Trophoblast cell (in vitro differentiated cells and primary cell): ENCODE measurements around the gene WNT9B.
A peak's percentile ranks its signal among the peaks of the same experiment; 100 is the strongest.

Experiments
- DNase-seq, 2 donors: peaks; one replicate each; pipeline ENCODE4 v3.0.0-alpha.2; 2016
- H2AFZ ChIP-seq: 2 replicates; pipeline ENCODE4 v1.6.1; 2013; ENCODE audit warnings: low read length, moderate library complexity, mild to moderate bottlenecking; ENCODE audit not compliant: insufficient read depth, poor library complexity
- H2AK5ac ChIP-seq: 2 replicates; pipeline ENCODE4 v1.6.1; 2013; ENCODE audit warnings: mild to moderate bottlenecking, low read length
- H2BK120ac ChIP-seq: 2 replicates; pipeline ENCODE4 v1.6.1; 2013; ENCODE audit warnings: low read length, mild to moderate bottlenecking, moderate library complexity; ENCODE audit not compliant: insufficient read depth, poor library complexity
- H2BK12ac ChIP-seq: 2 replicates; pipeline ENCODE4 v1.6.1; 2013; ENCODE audit warnings: mild to moderate bottlenecking, low read length, moderate library complexity
- H2BK5ac ChIP-seq: 2 replicates; pipeline ENCODE4 v1.6.1; 2013; ENCODE audit warnings: low read length, low read depth, moderate library complexity, mild to moderate bottlenecking; ENCODE audit not compliant: poor library complexity
- H3K14ac ChIP-seq: 2 replicates; pipeline ENCODE4 v1.6.1; 2013; ENCODE audit warnings: mild to moderate bottlenecking, low read length
- H3K18ac ChIP-seq: 2 replicates; pipeline ENCODE4 v1.6.1; 2013; ENCODE audit warnings: mild to moderate bottlenecking, low read length
- H3K23ac ChIP-seq: 2 replicates; pipeline ENCODE4 v1.6.1; 2013; ENCODE audit warnings: low read length
- H3K27ac ChIP-seq: 2 replicates; pipeline ENCODE4 v1.5.1; 2013; ENCODE audit warnings: low read depth, mild to moderate bottlenecking, inconsistent platforms, low read length, moderate library complexity
- H3K27me3 ChIP-seq: 2 replicates; pipeline ENCODE4 v1.6.1; 2013; ENCODE audit warnings: inconsistent platforms, mild to moderate bottlenecking, low read length, moderate library complexity; ENCODE audit not compliant: insufficient read depth
- H3K36me3 ChIP-seq, 2 experiments: 1 replicate in 1 of 2; 2 replicates in 1 of 2; pipeline ENCODE4 v1.6.1; 2013; ENCODE audit warnings: low read length in 2 of 2, mild to moderate bottlenecking in 2 of 2, moderate library complexity in 1 of 2; ENCODE audit not compliant: insufficient read depth in 2 of 2, control insufficient read depth in 1 of 2
- H3K4ac ChIP-seq: 2 replicates; pipeline ENCODE4 v1.6.1; 2013; ENCODE audit warnings: low read depth, mild to moderate bottlenecking, low read length, moderate library complexity
- H3K4me1 ChIP-seq, 2 experiments: 1 replicate in 1 of 2; 2 replicates in 1 of 2; pipeline ENCODE4 v1.6.1; 2013; ENCODE audit warnings: low read length in 2 of 2, mild to moderate bottlenecking in 2 of 2, moderate library complexity in 1 of 2; ENCODE audit not compliant: insufficient read depth in 2 of 2, control insufficient read depth in 1 of 2
- H3K4me2 ChIP-seq: 2 replicates; pipeline ENCODE4 v1.6.1; 2013; ENCODE audit warnings: inconsistent platforms, mild to moderate bottlenecking, low read length, moderate library complexity
- H3K4me3 ChIP-seq: 2 replicates; pipeline ENCODE4 v1.5.1; 2013; ENCODE audit warnings: mild to moderate bottlenecking, low read depth, low read length, inconsistent platforms
- H3K79me1 ChIP-seq: one replicate; pipeline ENCODE4 v1.6.1; 2013; ENCODE audit warnings: low read length
- H3K79me2 ChIP-seq: 2 replicates; pipeline ENCODE4 v1.6.1; 2013; ENCODE audit warnings: low read length, mild to moderate bottlenecking; ENCODE audit not compliant: control insufficient read depth, insufficient read depth, poor library complexity
- H3K9ac ChIP-seq: 2 replicates; pipeline ENCODE4 v1.6.1; 2013; ENCODE audit warnings: mild to moderate bottlenecking, low read length
- H3K9me3 ChIP-seq: 2 replicates; pipeline ENCODE4 v1.6.1; 2013; ENCODE audit warnings: low read depth, mild to moderate bottlenecking, control low read depth, inconsistent platforms, low read length; ENCODE audit not compliant: insufficient read depth
- H4K12ac ChIP-seq: 2 replicates; pipeline ENCODE4 v1.6.1; 2013; ENCODE audit warnings: low read depth, mild to moderate bottlenecking, low read length, moderate library complexity
- H4K8ac ChIP-seq: 2 replicates; pipeline ENCODE4 v1.6.1; 2013; ENCODE audit warnings: low read depth, mild to moderate bottlenecking, low read length, moderate library complexity
- H4K91ac ChIP-seq: one replicate; pipeline ENCODE4 v1.6.1; 2013; ENCODE audit warnings: low read depth, mild to moderate bottlenecking, low read length, moderate library complexity
- WGBS: extraction: QIAGEN DNeasy Blood & Tissue Kit; methylation state at CpG from one replicate; pipeline ENCODE4 v1.1.7; 2013; ENCODE audit warnings: missing lambda C conversion rate; ENCODE audit not compliant: insufficient read length, insufficient coverage; ENCODE audit errors: extremely low coverage; 5-methylcytosine and 5-hydroxymethylcytosine counted together

The WNT9B gene

DNA sequence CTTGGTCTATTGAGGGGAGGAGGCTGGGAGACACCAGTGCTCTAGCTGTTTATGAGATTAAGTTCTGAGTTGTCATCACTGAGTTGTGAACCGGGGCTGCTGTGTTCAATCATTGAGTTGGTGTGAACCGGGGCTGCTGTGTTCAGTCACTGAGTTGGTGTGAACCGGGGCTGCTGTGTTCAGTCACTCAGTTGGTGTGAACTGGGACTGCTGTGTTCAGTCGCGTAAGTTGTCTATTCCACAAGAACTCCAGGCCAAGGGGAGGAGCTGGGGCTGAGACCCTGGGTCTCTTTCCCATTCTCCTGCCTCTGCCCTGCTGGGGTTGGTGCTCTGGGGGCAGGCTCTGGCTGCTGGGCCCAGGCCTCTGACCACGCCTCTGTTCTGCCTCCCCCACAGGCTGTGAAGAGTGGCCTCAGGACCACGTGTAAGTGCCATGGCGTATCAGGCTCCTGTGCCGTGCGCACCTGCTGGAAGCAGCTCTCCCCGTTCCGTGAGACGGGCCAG, 24.5 kb downstream of the WNT9B start:
- no peak overlapping the region for H3K14ac ChIP-seq
- no CpG with 5 or more reads among the region's 13 CpGs for WGBS
- H2AK5ac ChIP-seq: no peak overlapping the region

GRCh38 chr17:46876353-46876887, 25.0 kb downstream of the WNT9B start:
- no peak overlapping the region for H4K12ac ChIP-seq
- H3K27ac ChIP-seq: no peak overlapping the region
- H3K4me1 ChIP-seq: no peaks in the 10 kb centered on the region
- no peak overlapping the region for H3K9ac ChIP-seq
- DNase-seq: peak; percentile 49 to 77
- H2BK12ac ChIP-seq: no peak overlapping the region
- no peak overlapping the region for H3K18ac ChIP-seq
- no peak overlapping the region for H3K4me2 ChIP-seq
- no peaks in the 10 kb centered on the region for H3K79me2 ChIP-seq
- no peak overlapping the region for H2AK5ac ChIP-seq
- H2BK120ac ChIP-seq: no peak overlapping the region
- no peaks in the 10 kb centered on the region for H3K79me1 ChIP-seq
- no peak overlapping the region for H4K91ac ChIP-seq
- no peak overlapping the region for H2BK5ac ChIP-seq
- no peak overlapping the region for H4K8ac ChIP-seq
- H3K23ac ChIP-seq: no peak overlapping the region
- peaks cover 41 to 47% of the 10 kb centered on the region in 2 experiments for H3K36me3 ChIP-seq
- H3K27me3 ChIP-seq: no peaks in the 10 kb centered on the region
- peak overlapping the region; percentile 28 for H3K4me3 ChIP-seq
- no peak overlapping the region for H2AFZ ChIP-seq
- no CpG with 5 or more reads among the region's 12 CpGs for WGBS
- no peak overlapping the region for H3K4ac ChIP-seq
- peaks cover 6% of the 10 kb centered on the region for H3K9me3 ChIP-seq
- no peak overlapping the region for H3K14ac ChIP-seq

More for the DNA sequence above, 24.5 kb downstream of the WNT9B start:
- Histone ChIP-seq H3K27ac (no peak overlapping the region), H3K9ac (no peak overlapping the region), H3K4me1 (no peaks in the 10 kb centered on the region), H2BK120ac (no peak overlapping the region), H2BK12ac (no peak overlapping the region), H3K18ac (no peak overlapping the region), H3K4me2 (no peak overlapping the region), H4K8ac (no peak overlapping the region), H2BK5ac (no peak overlapping the region), H4K12ac (no peak overlapping the region), H3K79me2 (no peaks in the 10 kb centered on the region), H3K27me3 (no peaks in the 10 kb centered on the region), H2AFZ (no peak overlapping the region), H3K4me3 (peak overlapping the region; percentile 28), H3K4ac (no peak overlapping the region), H3K36me3 (peaks cover 41 to 47% of the 10 kb centered on the region in 2 experiments), H3K79me1 (no peaks in the 10 kb centered on the region), H4K91ac (no peak overlapping the region), H3K9me3 (peaks cover 6% of the 10 kb centered on the region), H3K23ac (no peak overlapping the region)
- DNase-seq: no peak

DNA sequence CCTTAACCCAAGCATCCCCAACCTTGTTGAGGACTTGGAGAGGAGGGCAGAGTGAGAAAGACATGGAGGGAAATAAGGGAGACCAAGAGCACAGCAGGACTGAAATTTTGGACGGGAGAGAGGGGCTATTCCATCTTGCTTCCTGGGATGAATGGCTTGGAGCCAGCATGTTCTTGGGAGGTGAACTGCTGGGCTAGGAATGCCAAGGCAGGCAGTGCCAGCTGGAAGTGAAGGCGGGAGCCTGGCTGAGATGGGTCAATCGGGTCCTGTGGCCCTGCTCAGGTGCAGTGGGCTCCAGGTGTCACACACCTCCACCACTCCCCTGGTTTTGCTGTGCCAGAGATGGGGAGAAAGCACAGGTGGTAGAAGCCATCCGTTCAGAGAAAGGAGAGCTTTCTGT, 25.5 kb downstream of the WNT9B start:
- DNase-seq: no peak
- Histone ChIP-seq H4K91ac (no peak overlapping the region), H3K4me1 (no peaks in the 10 kb centered on the region), H3K9ac (no peak overlapping the region), H3K79me1 (no peaks in the 10 kb centered on the region), H3K27ac (no peak overlapping the region), H2BK12ac (no peak overlapping the region), H2BK120ac (no peak overlapping the region), H3K4ac (no peak overlapping the region), H3K14ac (no peak overlapping the region), H2AFZ (no peak overlapping the region), H2AK5ac (no peak overlapping the region), H4K12ac (no peak overlapping the region), H3K9me3 (peaks cover 6% of the 10 kb centered on the region), H3K4me3 (no peak overlapping the region), H3K23ac (no peak overlapping the region), H3K27me3 (no peaks in the 10 kb centered on the region), H4K8ac (no peak overlapping the region), H3K18ac (no peak overlapping the region), H2BK5ac (no peak overlapping the region), H3K36me3 (peaks cover 41 to 47% of the 10 kb centered on the region in 2 experiments), H3K4me2 (no peak overlapping the region), H3K79me2 (no peaks in the 10 kb centered on the region)
- no CpG with 5 or more reads among the region's 4 CpGs for WGBS

DNA sequence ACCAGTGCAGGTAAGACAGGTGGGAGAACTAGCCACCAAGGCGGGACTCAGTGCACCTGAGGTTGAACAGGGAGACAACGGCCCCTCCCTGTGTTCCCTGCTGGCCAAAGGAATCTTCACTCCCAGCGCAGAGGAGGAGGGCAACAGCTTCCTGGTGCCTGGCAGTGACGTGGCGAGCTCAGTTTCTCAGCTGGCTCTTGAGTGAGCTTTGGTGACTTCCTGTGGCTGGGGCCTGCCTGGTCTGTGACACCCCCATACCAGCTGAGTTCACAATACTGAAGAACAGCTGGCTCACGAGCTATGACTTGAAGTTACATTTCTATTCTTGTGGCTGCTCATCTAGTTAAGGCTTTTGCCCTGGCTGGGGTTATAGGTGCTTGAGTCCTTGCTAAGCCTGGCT, 26.1 kb downstream of the WNT9B start:
- H2BK5ac ChIP-seq: no peak overlapping the region
- no peak overlapping the region for H3K4me3 ChIP-seq
- H3K23ac ChIP-seq: no peak overlapping the region
- H3K4me2 ChIP-seq: no peak overlapping the region
- WGBS: no CpG with 5 or more reads among the region's 6 CpGs
- H2AK5ac ChIP-seq: no peak overlapping the region
- no peaks in the 10 kb centered on the region for H3K79me1 ChIP-seq
- H3K4me1 ChIP-seq: no peaks in the 10 kb centered on the region
- H2BK120ac ChIP-seq: no peak overlapping the region
- H3K79me2 ChIP-seq: no peaks in the 10 kb centered on the region
- H3K27ac ChIP-seq: no peak overlapping the region
- no peak overlapping the region for H2BK12ac ChIP-seq
- peaks cover 41 to 47% of the 10 kb centered on the region in 2 experiments for H3K36me3 ChIP-seq
- no peaks in the 10 kb centered on the region for H3K27me3 ChIP-seq
- DNase-seq: no peak
- H3K14ac ChIP-seq: no peak overlapping the region
- H2AFZ ChIP-seq: no peak overlapping the region
- no peak overlapping the region for H3K4ac ChIP-seq
- H3K18ac ChIP-seq: no peak overlapping the region
- no peak overlapping the region for H4K8ac ChIP-seq
- no peak overlapping the region for H3K9ac ChIP-seq
- peaks cover 6% of the 10 kb centered on the region for H3K9me3 ChIP-seq
- no peak overlapping the region for H4K91ac ChIP-seq
- H4K12ac ChIP-seq: no peak overlapping the region
